CD14-positive monocyte (primary cell): ENCODE measurements around the gene TNIK. TPM values are rescaled to one million over a fixed set of nuclear protein-coding genes. Genes with fewer than 3 reads are reported as not detected.

Experiments used
- DNase-seq, 3 donors: peaks; one replicate each; pipeline ENCODE4 v3.0.0-alpha.2; 2011 to 2022
- H2AFZ ChIP-seq: 2 replicates; pipeline ENCODE4 v1.6.0; 2012; ENCODE audit warnings: mild to moderate bottlenecking, low read depth, low read length, inconsistent platforms; ENCODE audit not compliant: insufficient read depth, poor library complexity, severe bottlenecking
- H3K27ac ChIP-seq, 2 donors: 1 replicate in 1 of 2; 2 replicates in 1 of 2; pipeline ENCODE4 v1.5.1; 2012 to 2013; ENCODE audit warnings: low read length in 2 of 2, control low read depth in 1 of 2, inconsistent platforms in 1 of 2, low read depth in 1 of 2, mild to moderate bottlenecking in 1 of 2
- H3K27me3 ChIP-seq, 2 donors: one replicate each; pipeline versions ENCODE4 v1.6.0 to v1.6.1; 2011 to 2013; ENCODE audit warnings: low read length in 2 of 2; ENCODE audit not compliant: control insufficient read depth in 2 of 2, insufficient read depth in 2 of 2
- H3K36me3 ChIP-seq, 2 donors: replicated peaks in 1 of 2; 1 replicate in 1 of 2; 2 replicates in 1 of 2; pipeline versions ENCODE4 v1.5.1 to v1.6.1; 2012 to 2013; ENCODE audit warnings: low read length in 2 of 2, control low read depth in 1 of 2, inconsistent platforms in 1 of 2, mild to moderate bottlenecking in 1 of 2; ENCODE audit not compliant: insufficient read depth in 2 of 2, control insufficient read depth in 1 of 2
- H3K4me1 ChIP-seq, 2 donors: 1 replicate in 1 of 2; 2 replicates in 1 of 2; pipeline versions ENCODE4 v1.5.1 to v1.6.1; 2012 to 2013; ENCODE audit warnings: low read length in 2 of 2, control low read depth in 1 of 2, inconsistent platforms in 1 of 2, mild to moderate bottlenecking in 1 of 2, moderate library complexity in 1 of 2; ENCODE audit not compliant: insufficient read depth in 2 of 2, control insufficient read depth in 1 of 2
- H3K4me2 ChIP-seq: replicated peaks from 2 replicates; pipeline ENCODE3; 2012; ENCODE audit warnings: low read length, moderate library complexity, mild to moderate bottlenecking; ENCODE audit not compliant: poor library complexity, severe bottlenecking; ENCODE audit errors: extremely low read depth
- H3K4me3 ChIP-seq, 3 experiments: fragments of 200-600 bp in 1 of 3; sonication (generic) in 1 of 3; replicated peaks in 1 of 3; 1 replicate in 2 of 3; 2 replicates in 1 of 3; pipeline ENCODE4 v1.5.1; 2011 to 2013; ENCODE audit warnings: low read length in 3 of 3, mild to moderate bottlenecking in 3 of 3, control low read depth in 2 of 3, low read depth in 2 of 3, inconsistent platforms in 1 of 3, moderate library complexity in 1 of 3
- H3K79me2 ChIP-seq: 2 replicates; pipeline ENCODE4 v1.6.0; 2012; ENCODE audit warnings: mild to moderate bottlenecking, control low read depth, inconsistent platforms, low read length, moderate library complexity; ENCODE audit not compliant: insufficient read depth
- H3K9ac ChIP-seq: 2 replicates; pipeline ENCODE4 v1.6.0; 2017; ENCODE audit warnings: low read length, mild to moderate bottlenecking; ENCODE audit not compliant: insufficient read depth, poor library complexity, severe bottlenecking
- H3K9me3 ChIP-seq, 2 donors: replicated peaks in 1 of 2; 1 replicate in 1 of 2; 2 replicates in 1 of 2; pipeline versions ENCODE4 v1.5.1 to v1.6.1; 2012 to 2013; ENCODE audit warnings: low read length in 2 of 2, control low read depth in 1 of 2; ENCODE audit not compliant: control insufficient read depth in 1 of 2, insufficient read depth in 1 of 2
- H4K20me1 ChIP-seq: 2 replicates; pipeline ENCODE4 v1.6.0; 2012; ENCODE audit warnings: mild to moderate bottlenecking, low read length, control low read depth, moderate library complexity; ENCODE audit not compliant: insufficient read depth
- H3K27ac Mint-ChIP-seq, 7 donors: one replicate each; pipeline ENCODE4 v1.8.0; 2020; ENCODE audit warnings: mild to moderate bottlenecking in 7 of 7, mixed read lengths in 7 of 7, moderate library complexity in 6 of 7, inconsistent platforms in 2 of 7
- H3K27me3 Mint-ChIP-seq, 3 donors: one replicate each; pipeline ENCODE4 v1.8.0; 2021 to 2022; ENCODE audit warnings: low read depth in 3 of 3, mild to moderate bottlenecking in 3 of 3, mixed read lengths in 3 of 3, moderate library complexity in 3 of 3, inconsistent platforms in 1 of 3
- H3K36me3 Mint-ChIP-seq, 2 donors: one replicate each; pipeline ENCODE4 v1.8.0; 2020; ENCODE audit warnings: mixed read lengths in 2 of 2, inconsistent platforms in 1 of 2, mild to moderate bottlenecking in 1 of 2
- H3K4me1 Mint-ChIP-seq: one replicate; pipeline ENCODE4 v1.8.0; 2020; ENCODE audit warnings: mild to moderate bottlenecking, mixed read lengths
- H3K4me3 Mint-ChIP-seq, 2 donors: one replicate each; pipeline ENCODE4 v1.8.0; 2020; ENCODE audit warnings: mild to moderate bottlenecking in 2 of 2, mixed read lengths in 2 of 2, moderate library complexity in 1 of 2
- H3K9me3 Mint-ChIP-seq, 7 donors: one replicate each; pipeline ENCODE4 v1.8.0; 2020 to 2022; ENCODE audit warnings: mixed read lengths in 7 of 7, mild to moderate bottlenecking in 6 of 7, moderate library complexity in 6 of 7, inconsistent platforms in 2 of 7
- WGBS: methylation state at CpG from one replicate; pipeline ENCODE4 v1.1.5; 2013; ENCODE audit warnings: missing lambda C conversion rate; ENCODE audit not compliant: insufficient coverage; 5-methylcytosine and 5-hydroxymethylcytosine counted together
- intact Hi-C, 2 donors: fragments of 100-400 bp; cut with micrococcal nuclease; formaldehyde crosslinking; loops; one replicate each; pipeline versions ENCODE4 v1.15.0 to v1.15.1; 2023
- polyA plus RNA-seq, 3 donors: library from polyadenylated mRNA; depleted of rRNA in 1 of 3; unstranded in 2 of 3; stranded (reverse) in 1 of 3; fragments of 300-500 nt in 2 of 3; fragments of >200 nt in 1 of 3; fragmentation: Illumina TruSeq in 2 of 3; gene quantifications; 1 replicate in 2 of 3; 2 replicates in 1 of 3; pipeline ENCODE4 v1.2.3, GENCODE V29; 2012 to 2021
- TF ChIP-seq, protein P1 (sequence below): fragments of 200-600 bp; IDR thresholded peaks from one replicate; pipeline ENCODE4 v1.8.0; 2022; ENCODE audit warnings: antibody characterized with exemption, mild to moderate bottlenecking

Gene TNIK
- polyA plus RNA-seq, 3 donors: 0.36 to 1.8 (median 0.75) TPM

- no peak for DNase-seq
- Mint-ChIP-seq H3K36me3 (no peaks in the 10 kb centered on the region), H3K4me1 (no peaks in the 10 kb centered on the region), H3K27ac (no peak overlapping the region), H3K27me3 (no peaks in the 10 kb centered on the region), H3K4me3 (no peak overlapping the region), H3K9me3 (peaks cover 0 to 9% (median 4%) of the 10 kb centered on the region in 7 donors)
- Histone ChIP-seq H2AFZ (no peak overlapping the region), H3K27ac (no peak overlapping the region), H3K36me3 (no peaks in the 10 kb centered on the region), H3K4me3 (no peak overlapping the region), H3K79me2 (no peaks in the 10 kb centered on the region), H3K4me1 (no peaks in the 10 kb centered on the region), H3K4me2 (no peak overlapping the region), H3K9me3 (peaks cover 0 to 5% of the 10 kb centered on the region in 2 donors), H4K20me1 (no peaks in the 10 kb centered on the region), H3K27me3 (no peaks in the 10 kb centered on the region), H3K9ac (no peak overlapping the region)
- WGBS: no CpG with 5 or more reads among the region's 4 CpGs
- TF ChIP-seq, protein P1, sequence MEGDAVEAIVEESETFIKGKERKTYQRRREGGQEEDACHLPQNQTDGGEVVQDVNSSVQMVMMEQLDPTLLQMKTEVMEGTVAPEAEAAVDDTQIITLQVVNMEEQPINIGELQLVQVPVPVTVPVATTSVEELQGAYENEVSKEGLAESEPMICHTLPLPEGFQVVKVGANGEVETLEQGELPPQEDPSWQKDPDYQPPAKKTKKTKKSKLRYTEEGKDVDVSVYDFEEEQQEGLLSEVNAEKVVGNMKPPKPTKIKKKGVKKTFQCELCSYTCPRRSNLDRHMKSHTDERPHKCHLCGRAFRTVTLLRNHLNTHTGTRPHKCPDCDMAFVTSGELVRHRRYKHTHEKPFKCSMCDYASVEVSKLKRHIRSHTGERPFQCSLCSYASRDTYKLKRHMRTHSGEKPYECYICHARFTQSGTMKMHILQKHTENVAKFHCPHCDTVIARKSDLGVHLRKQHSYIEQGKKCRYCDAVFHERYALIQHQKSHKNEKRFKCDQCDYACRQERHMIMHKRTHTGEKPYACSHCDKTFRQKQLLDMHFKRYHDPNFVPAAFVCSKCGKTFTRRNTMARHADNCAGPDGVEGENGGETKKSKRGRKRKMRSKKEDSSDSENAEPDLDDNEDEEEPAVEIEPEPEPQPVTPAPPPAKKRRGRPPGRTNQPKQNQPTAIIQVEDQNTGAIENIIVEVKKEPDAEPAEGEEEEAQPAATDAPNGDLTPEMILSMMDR: no peak
- intact Hi-C loops: no loop called here
Measured at GRCh38 chr3:171228240-171228639, 232.0 kb downstream of the TNIK start.

GRCh38 chr3:171227828-171228227, 232.4 kb downstream of the TNIK start:
- Mint-ChIP-seq H3K4me3 (no peak overlapping the region), H3K36me3 (no peaks in the 10 kb centered on the region), H3K9me3 (peaks cover 0 to 9% (median 4%) of the 10 kb centered on the region in 7 donors), H3K4me1 (no peaks in the 10 kb centered on the region), H3K27me3 (no peaks in the 10 kb centered on the region), H3K27ac (no peak overlapping the region)
- Histone ChIP-seq H2AFZ (no peak overlapping the region), H3K27ac (no peak overlapping the region), H3K27me3 (no peaks in the 10 kb centered on the region), H3K4me2 (no peak overlapping the region), H3K4me1 (no peaks in the 10 kb centered on the region), H3K4me3 (no peak overlapping the region), H3K9ac (no peak overlapping the region), H4K20me1 (no peaks in the 10 kb centered on the region), H3K9me3 (peaks cover 0 to 5% of the 10 kb centered on the region in 2 donors), H3K79me2 (no peaks in the 10 kb centered on the region), H3K36me3 (no peaks in the 10 kb centered on the region)
- no CpG with 5 or more reads among the region's 3 CpGs for WGBS
- TF ChIP-seq, protein P1: no peak
- DNase-seq: no peak
- intact Hi-C loops: no loop called here
